ENCODE measurements around the gene PPP2R5B.

PPP2R5B gene

DNA sequence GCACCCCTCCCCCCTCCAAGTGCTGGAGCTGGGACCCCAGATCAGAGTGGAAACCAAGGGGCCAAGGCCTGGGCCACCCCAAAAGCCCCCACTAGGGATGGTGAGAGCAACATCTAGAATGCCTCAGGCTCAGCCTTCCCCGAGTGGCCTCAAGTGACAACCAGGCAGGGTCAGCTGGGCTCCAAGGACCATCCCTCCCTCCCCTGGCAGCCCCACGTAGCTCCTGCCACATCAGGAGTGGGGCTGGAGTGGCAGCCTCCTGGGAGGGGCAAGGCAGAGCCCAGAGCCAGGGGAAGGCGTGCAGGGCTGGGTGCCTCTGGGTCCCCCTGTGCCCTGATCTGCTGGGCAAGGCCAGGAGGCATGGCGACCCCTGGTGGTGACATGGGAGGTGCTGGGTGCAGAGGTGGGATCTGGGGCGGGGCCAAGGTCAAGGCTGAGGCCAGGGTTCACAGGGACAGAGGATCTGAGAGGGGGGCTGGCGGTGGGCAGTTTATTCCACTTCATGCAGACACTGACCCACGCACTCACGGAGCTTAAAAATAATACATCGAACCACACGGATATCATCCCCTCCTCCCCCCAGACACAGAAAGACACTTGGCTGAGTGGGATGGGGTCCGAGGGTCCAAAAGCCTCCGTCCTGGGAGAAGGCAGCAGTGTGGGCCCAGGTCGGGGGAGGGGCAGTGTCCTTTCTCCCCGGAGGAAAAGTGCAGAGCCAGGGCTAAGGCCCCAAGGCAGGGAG lies 30.2 kb upstream of the PPP2R5B start:
- peak; percentile 73 for DNase-seq (ENCODE audit: low read depth)
- peak; percentile 86 for TF ChIP-seq CTCF (IDR thresholded peaks at IDR 0.05; ENCODE audit: low read length, missing control alignments)
- H3K4me3 ChIP-seq (replicated peaks; ENCODE audit: low read depth, low read length), result no peak overlapping the region

DNA sequence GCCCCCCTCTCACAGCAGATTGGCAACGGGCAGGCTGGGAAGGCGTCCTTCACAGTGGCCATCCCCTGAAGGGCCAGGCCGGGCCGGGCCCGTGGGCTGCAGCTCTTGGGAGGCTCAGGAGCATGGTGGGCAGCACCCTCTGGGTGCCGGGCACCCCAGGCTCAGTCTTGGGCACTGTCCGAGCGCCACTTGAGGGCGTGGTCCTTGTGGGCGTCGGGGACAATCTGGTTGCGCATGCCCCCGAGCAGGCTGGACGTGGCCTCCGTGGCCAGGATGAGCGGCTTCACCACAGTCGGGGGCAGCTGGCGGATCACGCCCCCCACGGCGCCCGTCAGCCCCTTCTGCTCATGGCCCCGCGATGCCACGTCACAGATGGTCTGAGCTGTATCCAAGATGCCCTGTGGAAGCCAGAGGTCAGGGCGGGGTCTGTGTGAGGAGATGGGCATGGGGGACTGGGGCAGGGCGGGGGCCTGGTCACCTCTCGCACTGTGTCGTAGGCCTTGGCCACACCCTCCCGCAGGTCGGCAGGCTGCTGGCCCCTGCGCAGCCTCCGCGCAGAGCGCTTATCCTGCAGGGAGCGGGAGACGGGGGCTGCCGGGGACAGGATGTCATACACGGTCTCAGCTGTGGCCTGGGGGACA lies 29.6 kb upstream of the PPP2R5B start:
- DNase-seq (ENCODE audit: low read depth), result no peak
- no peak for TF ChIP-seq CTCF (IDR thresholded peaks at IDR 0.05; ENCODE audit: low read length, missing control alignments)
- H3K4me3 ChIP-seq (replicated peaks; ENCODE audit: low read depth, low read length), result no peak overlapping the region

DNA sequence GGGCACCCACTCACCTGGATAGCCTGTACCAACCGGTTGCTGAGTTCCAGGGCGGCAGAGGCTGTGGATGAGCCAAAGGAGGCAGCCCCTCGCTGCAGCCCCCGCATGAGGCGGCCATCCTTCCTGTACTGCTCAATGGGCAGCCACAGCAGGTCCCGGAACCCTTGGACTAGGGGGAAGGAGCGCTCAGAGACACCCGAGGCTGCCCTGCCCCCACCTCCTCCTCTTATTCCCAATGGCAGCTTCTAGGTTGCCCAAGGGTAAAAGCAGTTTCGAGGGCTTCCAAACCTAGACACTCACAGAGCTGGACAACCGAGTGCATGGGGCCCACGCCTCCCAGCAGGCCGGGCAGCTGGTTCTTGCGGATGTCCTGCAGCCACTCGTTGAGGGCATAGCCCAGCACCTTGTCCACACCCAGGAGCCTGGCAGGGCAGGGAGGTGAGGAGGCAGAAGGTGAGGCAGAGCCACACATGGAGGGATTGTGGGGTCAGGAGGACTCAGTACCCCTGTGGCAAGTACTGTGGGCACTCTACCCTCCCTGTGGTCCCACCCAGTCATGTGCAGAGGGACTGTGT lies 28.0 kb upstream of the PPP2R5B start:
- no peak overlapping the region for H3K4me3 ChIP-seq (replicated peaks; ENCODE audit: low read depth, low read length)
- no peak for DNase-seq (ENCODE audit: low read depth)
- no peak for TF ChIP-seq CTCF (IDR thresholded peaks at IDR 0.05; ENCODE audit: low read length, missing control alignments)

DNA sequence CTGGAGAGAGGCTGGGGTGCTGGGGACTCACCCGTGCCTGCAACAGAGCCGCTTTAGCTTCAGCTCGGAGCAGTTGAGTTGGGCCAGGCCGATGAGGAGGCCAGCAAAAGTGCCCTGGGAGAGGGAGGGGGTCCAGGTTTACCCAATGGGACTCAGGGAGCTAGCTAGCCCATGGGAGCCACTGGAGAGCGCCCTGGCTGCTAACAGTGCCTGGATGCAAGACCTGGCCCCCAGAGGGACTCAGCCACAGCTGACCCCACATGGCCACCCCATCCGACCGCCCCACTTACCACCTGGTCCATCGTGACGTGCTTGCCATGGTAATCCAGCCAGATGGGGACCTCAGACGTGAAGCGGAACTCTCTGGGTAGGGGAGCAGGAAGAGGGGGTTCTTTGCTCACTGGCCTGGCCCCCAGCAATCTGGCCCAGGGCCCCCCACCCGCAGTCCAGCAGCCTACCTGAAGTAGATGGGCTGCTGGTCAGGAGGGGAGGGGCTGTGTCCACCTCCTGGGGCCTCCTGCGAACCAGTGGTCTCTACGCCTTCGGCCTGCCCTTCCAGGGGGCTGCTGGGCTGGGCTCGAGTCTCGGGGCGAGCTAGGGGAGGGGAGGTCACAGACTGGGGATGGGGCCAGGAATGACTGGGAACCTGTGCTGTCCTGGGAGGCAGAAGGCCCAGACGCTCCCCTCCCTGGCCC lies 27.0 kb upstream of the PPP2R5B start:
- H3K4me3 ChIP-seq (replicated peaks; ENCODE audit: low read depth, low read length), result no peak overlapping the region
- no peak for TF ChIP-seq CTCF (IDR thresholded peaks at IDR 0.05; ENCODE audit: low read length, missing control alignments)
- no peak for DNase-seq (ENCODE audit: low read depth)

DNA sequence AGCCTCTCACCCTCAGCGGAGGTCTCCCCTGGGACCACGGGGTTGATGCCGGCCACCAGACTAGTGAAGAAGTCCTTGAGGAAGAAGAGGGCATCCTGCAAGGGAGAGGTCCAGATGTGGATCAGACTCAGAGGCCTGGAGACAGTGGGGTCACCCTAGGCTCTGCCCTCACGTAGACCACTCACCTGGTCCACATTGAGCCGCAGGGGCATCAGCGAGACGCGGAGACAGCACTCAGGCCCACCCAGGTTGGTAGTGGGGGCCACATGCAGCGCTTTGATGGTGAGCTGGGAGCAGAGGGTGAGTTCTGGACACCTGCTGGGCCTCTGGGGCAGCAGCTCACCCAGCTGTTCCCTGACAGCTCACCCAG lies 26.4 kb upstream of the PPP2R5B start:
- TF ChIP-seq CTCF (IDR thresholded peaks at IDR 0.05; ENCODE audit: low read length, missing control alignments), result no peak
- H3K4me3 ChIP-seq (replicated peaks; ENCODE audit: low read depth, low read length), result no peak overlapping the region
- no peak for DNase-seq (ENCODE audit: low read depth)

DNA sequence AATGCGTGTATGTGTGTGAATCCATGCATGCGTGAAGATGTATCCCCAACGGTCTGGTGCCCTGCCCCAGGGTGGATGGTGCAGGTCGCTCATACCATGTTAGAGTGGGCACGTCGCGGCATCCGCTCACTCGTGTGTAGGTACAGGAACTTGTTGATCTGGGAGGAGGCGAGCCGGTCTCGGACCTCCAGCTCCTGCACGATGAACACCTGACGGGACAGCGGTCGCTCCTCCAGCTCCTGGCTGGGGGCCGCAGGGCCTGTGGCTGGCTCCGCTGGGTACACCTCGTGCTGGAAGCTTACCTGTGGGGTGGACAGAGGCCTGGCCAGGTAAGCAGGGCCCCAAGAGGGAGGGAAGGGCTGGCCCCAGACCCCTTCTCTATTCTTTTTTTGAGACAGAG lies 25.9 kb upstream of the PPP2R5B start:
- H3K4me3 ChIP-seq (replicated peaks; ENCODE audit: low read depth, low read length), result no peak overlapping the region
- DNase-seq (ENCODE audit: low read depth), result no peak
- TF ChIP-seq CTCF (IDR thresholded peaks at IDR 0.05; ENCODE audit: low read length, missing control alignments), result no peak
